Neural progenitor cell (in vitro differentiated cells): ENCODE measurements around the gene LOXHD1. TPM values are rescaled to one million over a fixed set of nuclear protein-coding genes. Genes with fewer than 3 reads are reported as not detected.

Source experiments
- DNase-seq: peaks from one replicate; pipeline ENCODE4 v3.0.0-alpha.2; 2016; ENCODE audit warnings: low spot score
- H2AFZ ChIP-seq: fragments of 200-600 bp; sonication (generic); replicated peaks from 2 replicates; pipeline ENCODE4 v1.6.1; 2016; ENCODE audit warnings: antibody characterized with exemption
- H3F3A ChIP-seq: fragments of 200-600 bp; sonication (generic); 2 replicates; pipeline ENCODE4 v1.6.1; 2016; ENCODE audit warnings: antibody characterized with exemption, low read depth
- H3K27ac ChIP-seq: fragments of 200-600 bp; sonication (generic); 2 replicates; pipeline ENCODE4 v1.5.1; 2016; ENCODE audit warnings: mild to moderate bottlenecking
- H3K27me3 ChIP-seq: fragments of 200-600 bp; sonication (generic); 2 replicates; pipeline ENCODE4 v1.6.1; 2016; ENCODE audit warnings: mild to moderate bottlenecking, moderate library complexity
- H3K36me3 ChIP-seq: fragments of 200-600 bp; sonication (generic); 2 replicates; pipeline ENCODE4 v1.5.1; 2016
- H3K4me1 ChIP-seq: fragments of 200-600 bp; sonication (generic); 2 replicates; pipeline ENCODE4 v1.6.1; 2016; ENCODE audit warnings: mixed run types
- H3K4me2 ChIP-seq: fragments of 200-600 bp; sonication (generic); 2 replicates; pipeline ENCODE4 v1.6.1; 2016
- H3K4me3 ChIP-seq: fragments of 200-600 bp; sonication (generic); 2 replicates; pipeline ENCODE4 v1.5.1; 2016
- H3K79me2 ChIP-seq: fragments of 200-600 bp; sonication (generic); 2 replicates; pipeline ENCODE4 v1.6.1; 2016; ENCODE audit warnings: low read depth
- H3K9ac ChIP-seq: fragments of 200-600 bp; sonication (generic); 2 replicates; pipeline ENCODE4 v1.6.1; 2016
- H3K9me3 ChIP-seq: fragments of 200-600 bp; sonication (generic); 2 replicates; pipeline ENCODE4 v1.5.1; 2016; ENCODE audit warnings: low read depth
- H4K20me1 ChIP-seq: fragments of 200-600 bp; sonication (generic); 2 replicates; pipeline ENCODE4 v1.6.1; 2016; ENCODE audit warnings: low read depth
- H3K27ac Mint-ChIP-seq: 3 replicates; pipeline ENCODE4 v1.8.0; 2021; ENCODE audit warnings: mixed read lengths
- H3K27me3 Mint-ChIP-seq: 2 replicates; pipeline ENCODE4 v1.8.0; 2022; ENCODE audit warnings: low read depth, mild to moderate bottlenecking, inconsistent platforms, moderate library complexity, mixed read lengths; ENCODE audit not compliant: insufficient read depth
- H3K36me3 Mint-ChIP-seq: 3 replicates; pipeline ENCODE4 v1.8.0; 2021; ENCODE audit warnings: mixed read lengths
- H3K4me1 Mint-ChIP-seq: 3 replicates; pipeline ENCODE4 v1.8.0; 2021; ENCODE audit warnings: mixed read lengths
- H3K4me3 Mint-ChIP-seq: 3 replicates; pipeline ENCODE4 v1.8.0; 2021; ENCODE audit warnings: mild to moderate bottlenecking, moderate library complexity, mixed read lengths
- H3K9me3 Mint-ChIP-seq: 3 replicates; pipeline ENCODE4 v1.8.0; 2020; ENCODE audit warnings: mixed read lengths
- CTCF ChIP-seq: fragments of 200-600 bp; sonication (generic); IDR thresholded peaks from 2 replicates; pipeline ENCODE4 v1.5.1; 2017; ENCODE audit warnings: antibody characterized with exemption, mild to moderate bottlenecking
- EZH2 ChIP-seq: fragments of 200-600 bp; sonication (generic); IDR thresholded peaks from 2 replicates; pipeline ENCODE4 v1.6.1; 2017; ENCODE audit warnings: antibody characterized with exemption, mild to moderate bottlenecking, moderate library complexity
- EZH2phosphoT487 ChIP-seq: fragments of 200-600 bp; sonication (generic); IDR thresholded peaks from 2 replicates; pipeline ENCODE4 v1.6.1; 2017; ENCODE audit warnings: antibody characterized with exemption
- total RNA-seq: library from RNA; depleted of rRNA; stranded (reverse); fragments of >200 nt; gene quantifications from 2 replicates; pipeline ENCODE4 v1.2.3, GENCODE V29; 2015; ENCODE audit warnings: low replicate concordance

The LOXHD1 gene
- total RNA-seq, 1 donor from 2014 or later, result not detected

- H3K9ac ChIP-seq, result no peak overlapping the region
- H3K27ac Mint-ChIP-seq, result no peak overlapping the region
- peaks cover 7% of the 10 kb centered on the region for H3K27me3 Mint-ChIP-seq
- no peak overlapping the region for H3K27ac ChIP-seq
- TF ChIP-seq EZH2phosphoT487 (no peak), CTCF (no peak), EZH2 (no peak)
- no peaks in the 10 kb centered on the region for H3K27me3 ChIP-seq
- no peak overlapping the region for H3K4me3 Mint-ChIP-seq
- H3F3A ChIP-seq, result no peaks in the 10 kb centered on the region
- no peak for DNase-seq
- H3K79me2 ChIP-seq, result no peaks in the 10 kb centered on the region
- no peaks in the 10 kb centered on the region for H3K4me1 Mint-ChIP-seq
- H3K4me3 ChIP-seq, result no peak overlapping the region
- no peaks in the 10 kb centered on the region for H3K9me3 ChIP-seq
- no peaks in the 10 kb centered on the region for H3K9me3 Mint-ChIP-seq
- H3K4me1 ChIP-seq, result no peaks in the 10 kb centered on the region
- H3K36me3 Mint-ChIP-seq, result no peaks in the 10 kb centered on the region
- H4K20me1 ChIP-seq, result no peaks in the 10 kb centered on the region
- H3K4me2 ChIP-seq, result no peak overlapping the region
- H3K36me3 ChIP-seq, result no peaks in the 10 kb centered on the region
- H2AFZ ChIP-seq, result no peak overlapping the region
These were observed 26.0 kb downstream of the LOXHD1 start for GRCh38 chr18:46630991-46631390.

- Mint-ChIP-seq H3K36me3 (no peaks in the 10 kb centered on the region), H3K4me3 (no peak overlapping the region), H3K27ac (no peak overlapping the region), H3K9me3 (no peaks in the 10 kb centered on the region), H3K27me3 (peaks cover 7% of the 10 kb centered on the region), H3K4me1 (no peaks in the 10 kb centered on the region)
- Histone ChIP-seq H3F3A (no peaks in the 10 kb centered on the region), H3K36me3 (no peaks in the 10 kb centered on the region), H3K9me3 (no peaks in the 10 kb centered on the region), H3K4me1 (no peaks in the 10 kb centered on the region), H2AFZ (no peak overlapping the region), H3K27me3 (no peaks in the 10 kb centered on the region), H3K4me2 (no peak overlapping the region), H4K20me1 (no peaks in the 10 kb centered on the region), H3K4me3 (no peak overlapping the region), H3K79me2 (no peaks in the 10 kb centered on the region), H3K27ac (no peak overlapping the region), H3K9ac (no peak overlapping the region)
- DNase-seq, result no peak
- TF ChIP-seq EZH2, result no peak
- TF ChIP-seq EZH2phosphoT487, result no peak
- no peak for TF ChIP-seq CTCF
These were observed 26.9 kb downstream of the LOXHD1 start for GRCh38 chr18:46630160-46630559.

DNA sequence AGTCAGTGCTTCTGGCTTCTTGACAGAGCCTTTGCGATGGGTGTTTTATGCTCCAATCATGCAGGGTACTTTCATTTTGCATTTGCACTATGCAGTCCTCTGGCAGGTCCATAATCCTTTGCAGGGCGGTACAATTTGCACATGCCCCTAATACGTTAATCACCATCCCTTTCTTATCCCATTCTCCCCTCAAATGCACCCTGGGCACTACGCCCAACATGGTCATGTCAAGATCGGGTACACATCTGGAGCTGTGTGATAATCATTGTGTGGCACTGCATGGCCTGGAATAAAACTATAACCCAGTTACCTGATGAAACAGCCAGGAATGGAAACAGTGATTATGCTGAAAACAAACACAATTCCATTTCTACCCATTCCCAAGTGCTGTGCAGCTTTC, 27.7 kb downstream of the LOXHD1 start:
- H3K79me2 ChIP-seq, result no peaks in the 10 kb centered on the region
- H3K4me3 ChIP-seq, result no peak overlapping the region
- TF ChIP-seq EZH2 (no peak), CTCF (no peak)
- H3K36me3 ChIP-seq, result no peaks in the 10 kb centered on the region
- Mint-ChIP-seq H3K4me3 (no peak overlapping the region), H3K27me3 (peaks cover 8% of the 10 kb centered on the region), H3K4me1 (no peaks in the 10 kb centered on the region), H3K36me3 (no peaks in the 10 kb centered on the region), H3K27ac (no peak overlapping the region), H3K9me3 (no peaks in the 10 kb centered on the region)
- H2AFZ ChIP-seq, result no peak overlapping the region
- no peak overlapping the region for H3K27ac ChIP-seq
- no peaks in the 10 kb centered on the region for H3K4me1 ChIP-seq
- H3K9ac ChIP-seq, result no peak overlapping the region
- DNase-seq, result no peak
- H3K4me2 ChIP-seq, result no peak overlapping the region
- no peaks in the 10 kb centered on the region for H3F3A ChIP-seq
- no peaks in the 10 kb centered on the region for H3K9me3 ChIP-seq
- H3K27me3 ChIP-seq, result no peaks in the 10 kb centered on the region
- no peaks in the 10 kb centered on the region for H4K20me1 ChIP-seq

GRCh38 chr18:46628206-46628605, 28.8 kb downstream of the LOXHD1 start:
- H3K79me2 ChIP-seq, result no peaks in the 10 kb centered on the region
- no peak overlapping the region for H3K4me2 ChIP-seq
- peaks cover 5% of the 10 kb centered on the region for H3K4me1 ChIP-seq
- no peaks in the 10 kb centered on the region for H3K36me3 ChIP-seq
- no peaks in the 10 kb centered on the region for H3K9me3 Mint-ChIP-seq
- H3K4me3 ChIP-seq, result no peak overlapping the region
- no peak overlapping the region for H3K9ac ChIP-seq
- H4K20me1 ChIP-seq, result no peaks in the 10 kb centered on the region
- TF ChIP-seq CTCF, result no peak
- no peak for TF ChIP-seq EZH2phosphoT487
- TF ChIP-seq EZH2, result no peak
- H3K27ac Mint-ChIP-seq, result no peak overlapping the region
- no peak overlapping the region for H3K27ac ChIP-seq
- H3K27me3 Mint-ChIP-seq, result peaks cover 9% of the 10 kb centered on the region
- H2AFZ ChIP-seq, result no peak overlapping the region
- H3K27me3 ChIP-seq, result no peaks in the 10 kb centered on the region
- no peak for DNase-seq
- no peaks in the 10 kb centered on the region for H3F3A ChIP-seq
- no peaks in the 10 kb centered on the region for H3K4me1 Mint-ChIP-seq
- H3K9me3 ChIP-seq, result no peaks in the 10 kb centered on the region
- no peaks in the 10 kb centered on the region for H3K36me3 Mint-ChIP-seq
- no peak overlapping the region for H3K4me3 Mint-ChIP-seq
